Cerebellar nuclear complex (tissue), 1 donor: ENCODE measurements around the gene LYPD6.

Experiments
- DNase-seq, 2 experiments: peaks; one replicate each; lab custom pipeline; 2025; lab: John Stamatoyannopoulos, UW

Gene LYPD6

DNA sequence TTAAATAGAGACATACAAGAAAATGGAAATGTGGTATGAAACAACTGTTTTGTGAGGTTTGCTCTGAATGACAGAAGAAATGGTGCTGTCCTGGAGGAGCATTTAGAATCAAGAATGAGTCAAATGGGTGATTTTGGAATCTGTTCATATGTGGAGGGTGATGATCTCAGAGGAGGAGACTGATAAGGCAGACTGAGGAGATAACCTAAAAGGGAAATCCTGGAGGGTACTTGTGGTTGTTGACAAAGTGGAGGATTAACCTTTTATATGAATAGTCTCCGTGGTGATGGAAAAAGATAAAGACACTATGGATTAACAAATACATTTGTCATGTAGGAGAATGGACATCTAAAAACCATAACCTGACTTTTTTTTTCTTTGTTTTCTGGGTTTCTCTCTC is 183.1 kb downstream of the LYPD6 start:
- no peak for DNase-seq
